Muscle layer of colon (tissue), 2 donors: ENCODE data around the gene SLC5A2.
A peak's percentile ranks its signal among the peaks of the same experiment; 100 is the strongest.
"Not testable (repeated sequence)": the region's sequence is repeated elsewhere in the genome, so short reads cannot be mapped to it uniquely, and the experiment has no call there.

Source experiments
- H3K27ac ChIP-seq: one replicate; pipeline ENCODE4 v1.7.0; 2013; ENCODE audit warnings: low read depth, mild to moderate bottlenecking, low read length, moderate library complexity
- H3K27me3 ChIP-seq, 2 donors: one replicate each; pipeline ENCODE4 v1.7.0; 2013; ENCODE audit warnings: low read length in 2 of 2, mild to moderate bottlenecking in 2 of 2; ENCODE audit not compliant: insufficient read depth in 2 of 2, control insufficient read depth in 1 of 2
- H3K36me3 ChIP-seq: one replicate; pipeline ENCODE4 v1.7.0; 2013; ENCODE audit warnings: mild to moderate bottlenecking, low read length; ENCODE audit not compliant: insufficient read depth
- H3K4me1 ChIP-seq: one replicate; pipeline ENCODE4 v1.7.0; 2013; ENCODE audit warnings: mild to moderate bottlenecking, low read length; ENCODE audit not compliant: insufficient read depth
- H3K4me3 ChIP-seq, 2 donors: one replicate each; pipeline ENCODE4 v1.7.0; 2013; ENCODE audit warnings: low read length in 2 of 2, low read depth in 1 of 2, mild to moderate bottlenecking in 1 of 2, moderate library complexity in 1 of 2
- H3K9ac ChIP-seq: one replicate; pipeline ENCODE4 v1.7.0; 2013; ENCODE audit warnings: low read length
- H3K9me3 ChIP-seq: one replicate; pipeline ENCODE4 v1.7.0; 2013; ENCODE audit warnings: mild to moderate bottlenecking, low read length
- donor health status: abdominal sarcoma.
- donor health status: Adenocarcinoma of cecum.

The SLC5A2 gene

DNA sequence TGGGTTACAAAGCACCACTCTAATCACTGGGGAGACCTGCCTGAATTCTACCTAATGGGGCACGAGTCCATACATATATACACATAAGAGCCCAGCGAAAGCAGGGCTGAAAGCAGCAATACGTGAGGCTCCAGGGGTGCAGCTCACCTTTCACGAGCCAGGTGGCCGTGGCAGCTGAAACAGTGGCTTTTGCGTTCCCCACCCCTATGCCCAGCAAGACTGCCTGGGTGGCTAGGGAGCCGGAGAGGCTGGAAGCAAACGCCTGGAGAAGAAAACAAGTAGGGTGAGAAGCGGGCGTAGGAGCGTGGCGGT is 24.6 kb downstream of the SLC5A2 start:
- Histone ChIP-seq H3K9me3 (no peaks in the 10 kb centered on the region), H3K27me3 (no peaks in the 10 kb centered on the region), H3K9ac (peak overlapping the region; percentile 94), H3K36me3 (peaks cover 13% of the 10 kb centered on the region), H3K4me3 (peak overlapping the region; percentile 78 to 82), H3K4me1 (peaks cover 25% of the 10 kb centered on the region), H3K27ac (peak overlapping the region; percentile 88)

DNA sequence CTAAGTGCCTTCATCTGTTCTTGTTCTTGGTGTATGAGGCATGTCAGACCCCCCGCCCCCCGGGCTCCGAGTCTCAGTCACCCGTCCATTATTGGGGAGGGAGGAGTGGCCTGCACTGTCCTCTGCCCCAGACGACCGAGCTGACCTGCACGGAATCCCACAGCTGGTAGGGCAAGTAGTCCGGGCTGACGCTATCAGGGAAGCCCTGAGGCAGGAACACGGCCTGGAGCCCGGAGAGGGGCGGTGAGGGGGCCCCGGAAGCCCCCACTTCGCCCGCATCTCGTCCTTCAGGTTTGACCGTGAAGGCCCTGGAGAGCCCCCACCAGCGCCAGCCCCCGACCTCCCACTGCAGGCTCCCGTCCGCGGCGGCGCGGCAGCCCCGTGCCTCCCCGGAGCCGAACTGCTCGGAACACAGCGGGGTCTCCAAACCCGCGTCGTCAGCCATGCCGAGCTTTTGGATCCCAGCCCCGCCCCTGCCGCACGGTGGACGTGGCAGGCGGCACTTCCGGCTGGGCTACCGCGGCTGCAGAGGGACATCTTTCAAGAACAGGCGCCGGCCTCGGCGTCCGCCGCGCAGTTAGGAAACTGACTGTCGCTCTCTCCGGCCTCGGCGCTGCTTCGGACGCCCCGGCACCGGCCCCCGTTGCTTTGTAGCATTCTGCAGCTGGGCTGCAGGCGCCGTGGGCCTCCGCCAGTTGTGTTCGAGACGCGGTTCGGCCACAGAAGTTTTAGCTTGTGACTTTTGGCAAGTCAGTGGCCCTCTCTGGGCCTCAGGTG is 25.2 kb downstream of the SLC5A2 start, which contains the start of gene RUSF1:
TSS of gene RUSF1 (minus strand) at position 463 of the 777 bp plus-strand sequence. CDS start at position 445, 18 bp downstream.
- peak within 1 kb of the TSS; percentile 94 for H3K9ac ChIP-seq
- H3K27me3 ChIP-seq: no peaks in the 10 kb centered on the region
- H3K9me3 ChIP-seq: no peaks in the 10 kb centered on the region
- peak within 1 kb of the TSS; percentile 88 for H3K27ac ChIP-seq
- H3K36me3 ChIP-seq: peaks cover 13% of the 10 kb centered on the region
- H3K4me3 ChIP-seq: peak within 1 kb of the TSS; percentile 78 to 82
- H3K4me1 ChIP-seq: peaks cover 25% of the 10 kb centered on the region

GRCh38 chr16:31508706-31509195 is 25.8 kb downstream of the SLC5A2 start:
- peaks cover 13% of the 10 kb centered on the region for H3K36me3 ChIP-seq

GRCh38 chr16:31513126-31513525 is 30.2 kb downstream of the SLC5A2 start:
- H3K27ac ChIP-seq: no peak overlapping the region
- H3K27me3 ChIP-seq: no peaks in the 10 kb centered on the region
- H3K4me3 ChIP-seq: no peak overlapping the region
- no peaks in the 10 kb centered on the region for H3K36me3 ChIP-seq
- peaks cover 14% of the 10 kb centered on the region for H3K4me1 ChIP-seq
- no peaks in the 10 kb centered on the region for H3K9me3 ChIP-seq
- H3K9ac ChIP-seq: no peak overlapping the region

More at GRCh38 chr16:31508706-31509195, 25.8 kb downstream of the SLC5A2 start:
- H3K27ac ChIP-seq: peak overlapping the region; percentile 88
- H3K4me1 ChIP-seq: peaks cover 25% of the 10 kb centered on the region
- no peaks in the 10 kb centered on the region for H3K9me3 ChIP-seq
- peak overlapping the region; percentile 94 for H3K9ac ChIP-seq
- no peaks in the 10 kb centered on the region for H3K27me3 ChIP-seq
- H3K4me3 ChIP-seq: peak overlapping the region; percentile 78 to 82

- Histone ChIP-seq H3K36me3 (no peaks in the 10 kb centered on the region), H3K9me3 (no peaks in the 10 kb centered on the region), H3K4me1 (peaks cover 12% of the 10 kb centered on the region), H3K27ac (no peak overlapping the region), H3K27me3 (no peaks in the 10 kb centered on the region), H3K4me3 (no peak overlapping the region), H3K9ac (no peak overlapping the region)
These were observed 31.0 kb downstream of the SLC5A2 start for GRCh38 chr16:31513884-31514283.

DNA sequence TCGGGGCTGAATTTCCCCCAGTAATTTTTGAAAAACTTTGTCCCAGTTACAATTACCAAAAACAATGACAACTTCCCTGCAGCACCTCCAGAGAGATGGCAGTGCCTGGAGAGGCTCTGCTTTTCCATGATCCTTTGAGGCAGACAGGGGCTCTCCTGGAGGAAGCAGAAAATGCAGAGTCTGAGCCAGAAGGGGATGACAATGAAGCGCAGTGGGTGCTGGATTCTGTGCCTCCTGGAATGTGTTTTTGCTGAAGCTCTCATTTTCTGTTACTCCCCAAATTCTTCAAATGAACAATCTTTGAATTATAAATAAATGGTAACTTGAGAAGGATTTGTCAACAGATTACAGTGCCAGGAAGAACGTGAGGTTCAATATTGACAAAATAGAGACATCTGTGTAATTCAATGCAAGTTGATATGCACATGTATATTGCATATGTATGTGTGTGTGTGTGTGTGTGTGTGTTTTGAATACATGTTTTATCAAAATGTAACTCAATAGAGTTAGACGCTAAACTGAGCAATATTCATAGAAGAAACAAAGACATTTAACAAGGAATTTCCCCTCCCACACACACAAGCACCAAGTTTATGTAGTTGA is 35.0 kb downstream of the SLC5A2 start:
- no peaks in the 10 kb centered on the region for H3K36me3 ChIP-seq
- H3K27ac ChIP-seq: no peak overlapping the region
- no peaks in the 10 kb centered on the region for H3K9me3 ChIP-seq
- H3K9ac ChIP-seq: no peak overlapping the region
- no peak overlapping the region for H3K4me3 ChIP-seq
- H3K27me3 ChIP-seq: no peaks in the 10 kb centered on the region
- no peaks in the 10 kb centered on the region for H3K4me1 ChIP-seq

GRCh38 chr16:31519759-31520431 is 37.0 kb downstream of the SLC5A2 start:
- Histone ChIP-seq H3K9ac (no peak overlapping the region), H3K4me1 (no peaks in the 10 kb centered on the region), H3K27me3 (no peaks in the 10 kb centered on the region), H3K4me3 (no peak overlapping the region), H3K36me3 (no peaks in the 10 kb centered on the region), H3K27ac (no peak overlapping the region), H3K9me3 (no peaks in the 10 kb centered on the region)

- no peaks in the 10 kb centered on the region for H3K27me3 ChIP-seq
These were observed 38.4 kb downstream of the SLC5A2 start for GRCh38 chr16:31521368-31521767.

DNA sequence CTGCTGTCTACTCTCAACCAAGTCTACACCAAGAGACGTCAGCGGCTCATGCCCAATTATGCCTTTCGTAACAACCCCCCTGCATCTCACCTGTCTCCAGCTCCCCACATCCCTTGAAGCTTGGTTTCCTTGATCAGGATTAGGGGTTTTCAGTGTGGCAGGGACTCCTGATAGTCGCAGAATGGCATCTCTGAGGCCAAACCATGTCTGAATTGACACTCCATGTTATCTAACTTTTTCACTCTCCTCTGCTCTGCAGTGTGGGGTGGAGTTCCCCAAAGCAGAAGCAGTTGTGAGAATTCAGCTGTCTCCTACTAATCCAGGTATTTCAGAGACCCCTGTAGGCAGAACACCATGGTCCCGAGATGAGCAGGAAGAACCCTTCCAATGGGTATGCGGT is 39.1 kb downstream of the SLC5A2 start:
- Histone ChIP-seq H3K4me3 (no peak overlapping the region), H3K36me3 (no peaks in the 10 kb centered on the region), H3K4me1 (no peaks in the 10 kb centered on the region), H3K9me3 (no peaks in the 10 kb centered on the region), H3K27ac (no peak overlapping the region), H3K9ac (no peak overlapping the region), H3K27me3 (no peaks in the 10 kb centered on the region)

More at GRCh38 chr16:31521368-31521767, 38.4 kb downstream of the SLC5A2 start:
- no peak overlapping the region for H3K27ac ChIP-seq
- H3K9me3 ChIP-seq: no peaks in the 10 kb centered on the region
- no peak overlapping the region for H3K9ac ChIP-seq
- no peaks in the 10 kb centered on the region for H3K4me1 ChIP-seq
- no peaks in the 10 kb centered on the region for H3K36me3 ChIP-seq
- no peak overlapping the region for H3K4me3 ChIP-seq

DNA sequence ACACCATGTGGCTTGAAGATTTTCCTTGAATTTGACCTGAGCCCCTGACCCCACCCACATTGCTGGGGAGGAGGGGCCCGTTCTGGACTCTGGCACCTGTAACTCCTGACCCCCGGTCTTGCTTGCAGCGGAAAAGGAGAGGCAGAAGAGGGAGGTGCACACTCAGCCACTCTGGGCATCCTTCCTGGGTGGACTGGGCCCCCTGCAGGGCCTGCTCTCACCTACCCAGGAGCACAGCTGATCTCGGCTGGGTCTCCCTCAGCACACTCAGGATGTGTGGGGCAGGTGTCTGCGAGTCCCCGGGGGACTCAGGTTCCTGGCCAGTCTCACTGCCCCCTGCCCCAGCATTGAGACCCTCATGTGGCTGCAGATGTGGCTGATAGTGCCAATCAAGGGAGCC is 40.8 kb downstream of the SLC5A2 start:
- H3K4me1 ChIP-seq, H3K27me3 ChIP-seq, H3K9ac ChIP-seq, H3K9me3 ChIP-seq, H3K27ac ChIP-seq, H3K4me3 ChIP-seq, H3K36me3 ChIP-seq: not testable (repeated sequence)

DNA sequence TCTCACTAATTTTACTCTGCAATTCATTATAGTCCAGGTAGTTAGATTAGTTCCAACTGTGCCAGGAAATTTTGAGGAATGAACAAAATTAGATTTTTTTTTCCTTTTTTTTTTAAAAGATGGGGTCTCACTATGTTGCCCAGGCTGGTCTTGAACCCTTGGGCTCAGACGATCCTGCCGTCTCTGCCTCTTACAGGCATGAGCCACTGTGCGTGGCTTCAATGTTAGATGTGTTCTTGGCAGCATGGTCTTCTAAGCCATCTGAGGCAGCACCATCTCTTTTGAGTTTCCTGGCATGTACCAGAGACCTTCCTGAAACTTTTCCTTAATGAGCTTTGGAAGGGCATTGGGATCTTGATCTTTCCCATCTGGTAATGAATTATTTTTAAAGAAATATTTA is 42.2 kb downstream of the SLC5A2 start:
- H3K36me3 ChIP-seq: no peaks in the 10 kb centered on the region
- no peaks in the 10 kb centered on the region for H3K9me3 ChIP-seq
- no peaks in the 10 kb centered on the region for H3K27me3 ChIP-seq
- peaks cover 6% of the 10 kb centered on the region for H3K4me1 ChIP-seq
- H3K9ac ChIP-seq: no peak overlapping the region
- no peak overlapping the region for H3K4me3 ChIP-seq
- H3K27ac ChIP-seq: no peak overlapping the region
